ENCODE data around the gene EIF3L.

EIF3L gene

DNA sequence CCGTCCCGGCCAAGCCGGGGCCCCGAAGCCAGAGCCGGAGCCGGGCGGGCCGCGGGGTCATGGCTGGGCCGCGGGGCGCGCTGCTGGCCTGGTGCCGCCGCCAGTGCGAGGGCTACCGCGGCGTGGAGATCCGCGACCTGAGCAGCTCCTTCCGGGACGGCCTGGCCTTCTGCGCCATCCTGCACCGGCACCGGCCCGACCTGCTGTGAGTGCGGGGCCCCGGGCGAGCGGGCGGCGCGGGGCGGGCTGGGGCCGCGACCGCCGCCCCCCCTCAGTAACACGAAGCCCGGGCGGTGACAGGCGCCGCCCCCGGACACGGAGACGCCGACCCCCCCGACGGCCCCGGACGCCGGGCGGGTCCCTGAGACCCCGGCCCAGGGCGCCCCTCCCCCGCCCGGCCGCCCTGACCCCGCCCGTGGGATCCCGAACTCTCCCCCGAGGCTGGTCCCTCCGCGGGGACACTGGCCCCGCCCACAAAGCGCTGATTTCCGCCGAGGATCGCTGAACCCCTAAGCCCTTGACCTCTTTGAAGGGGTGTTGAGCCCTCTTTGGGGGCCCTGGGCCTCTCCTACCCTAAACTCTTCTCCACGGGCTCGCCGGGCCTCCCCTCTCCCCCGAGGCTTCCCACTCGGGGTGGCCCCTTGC lies 57.3 kb downstream of the EIF3L start:
- peak; percentile 66 for DNase-seq

DNA sequence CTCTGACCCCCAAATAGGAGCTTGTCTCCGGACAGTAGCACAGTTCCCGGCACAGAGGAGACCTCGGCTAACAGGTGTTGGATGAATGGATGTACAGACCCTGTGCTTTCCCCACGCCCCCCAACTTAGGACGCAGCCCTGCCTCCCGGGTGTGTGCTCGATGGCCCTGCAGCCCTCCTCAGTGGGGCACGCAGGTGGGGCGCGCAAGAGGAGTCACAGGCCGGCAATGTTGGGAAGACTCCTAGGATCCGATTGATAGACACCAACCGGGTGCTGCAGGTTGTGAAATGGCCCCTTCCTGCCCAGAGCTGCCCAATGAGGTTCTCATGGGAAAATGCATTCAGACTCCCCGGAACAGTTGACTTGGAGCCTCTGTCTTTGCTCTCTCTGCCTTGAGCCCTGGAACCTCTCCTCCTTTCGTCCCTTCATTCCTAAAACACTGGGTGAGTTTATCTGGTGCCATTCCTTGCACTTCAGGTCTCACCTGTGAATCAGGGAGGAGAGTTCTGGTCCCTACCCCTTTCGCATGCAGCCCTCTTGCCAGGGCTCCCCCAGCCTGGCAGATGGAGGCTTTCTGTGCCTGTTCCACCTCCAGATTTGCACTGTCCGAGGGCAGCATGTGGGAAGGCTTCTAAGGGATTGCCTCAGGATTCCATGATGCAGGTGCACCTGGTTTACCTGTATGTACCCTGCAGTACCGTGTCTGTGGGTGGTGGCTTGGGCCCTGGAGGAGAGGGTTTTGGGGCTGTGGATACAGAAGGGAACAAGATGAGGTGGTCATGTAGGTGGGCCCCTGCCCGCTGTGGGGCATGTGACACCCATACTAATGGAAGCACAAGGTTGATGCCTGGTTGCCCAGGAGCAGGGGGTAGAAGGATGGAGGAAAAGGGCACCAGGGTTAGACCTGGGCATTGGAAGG lies 58.1 kb downstream of the EIF3L start:
- DNase-seq, result no peak

DNA sequence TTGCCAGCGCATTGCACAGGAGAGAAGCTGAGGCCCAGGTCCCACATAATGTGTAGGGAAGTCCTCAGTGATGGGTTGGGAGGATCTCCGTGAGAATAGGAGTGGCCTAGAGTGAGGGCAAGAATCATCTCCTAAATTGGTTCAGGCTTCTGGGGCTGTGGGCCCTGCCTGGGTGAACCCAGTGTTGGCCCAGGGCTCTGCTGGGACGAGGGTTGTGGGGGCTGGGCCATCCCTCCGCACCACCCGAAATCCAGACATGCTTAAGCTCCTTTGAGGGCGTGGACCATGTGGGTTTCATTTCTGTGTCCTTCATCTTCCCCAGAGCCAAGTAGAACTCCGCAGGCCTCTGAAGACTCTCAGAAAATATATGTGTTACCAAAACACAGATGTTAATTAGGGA lies 60.5 kb downstream of the EIF3L start:
- DNase-seq, result no peak

DNA sequence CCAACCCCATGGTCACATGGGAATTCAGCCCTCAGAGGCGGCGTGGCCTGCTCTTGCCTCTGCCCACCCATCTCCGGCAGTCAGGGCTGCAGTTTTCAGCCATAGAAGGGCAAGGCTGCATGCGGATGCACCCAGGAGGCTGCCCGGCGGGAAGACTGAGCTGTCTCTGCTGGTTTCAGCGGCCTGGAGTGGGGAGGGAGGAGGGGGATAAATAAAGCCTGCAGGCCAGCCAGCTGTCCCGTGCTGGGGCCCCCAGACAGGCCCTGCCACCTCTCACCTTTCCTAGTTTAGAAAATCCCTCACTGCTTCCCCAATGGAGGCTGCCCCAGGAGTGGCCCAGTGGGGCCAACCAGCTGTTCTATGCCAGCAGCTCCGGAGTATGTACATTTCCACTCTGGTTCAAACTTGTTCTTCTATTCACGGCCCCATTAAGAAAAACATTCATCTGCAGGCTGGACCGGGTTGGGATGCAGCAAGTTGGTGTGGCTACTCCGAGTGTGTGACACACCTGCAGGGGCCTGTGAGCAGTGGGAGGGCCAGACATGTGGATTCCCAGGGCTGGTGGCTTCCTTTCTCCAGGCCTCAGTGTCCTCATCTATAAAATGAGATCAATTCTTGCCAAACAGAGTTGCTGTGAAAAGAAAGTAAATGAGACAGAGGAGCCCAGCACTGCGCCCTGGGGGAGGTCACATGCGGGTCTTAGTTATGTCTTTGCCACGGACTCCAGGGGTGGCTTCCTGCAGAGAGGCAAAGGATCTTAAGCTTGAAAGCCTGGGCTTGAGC lies 61.9 kb downstream of the EIF3L start:
- no peak for DNase-seq

DNA sequence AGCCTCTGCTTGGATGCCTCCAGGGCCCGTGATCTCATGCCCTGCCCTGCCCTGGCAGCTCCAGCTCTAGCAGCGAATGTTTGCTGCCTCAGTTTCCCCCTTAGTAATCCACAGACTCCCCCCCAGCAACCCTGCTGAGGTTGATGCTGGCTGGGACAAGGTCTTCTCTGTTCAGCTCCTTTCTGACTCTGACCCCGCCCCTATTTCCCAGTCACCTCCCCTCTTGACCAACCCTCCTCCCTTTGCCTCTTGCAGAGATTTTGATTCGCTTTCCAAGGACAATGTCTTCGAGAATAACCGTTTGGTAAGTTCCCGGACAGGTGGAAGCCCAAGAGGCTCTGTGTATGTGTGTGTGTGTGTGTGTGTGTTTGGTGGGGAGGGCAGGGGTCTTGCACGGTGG lies 62.5 kb downstream of the EIF3L start:
- no peak for DNase-seq

DNA sequence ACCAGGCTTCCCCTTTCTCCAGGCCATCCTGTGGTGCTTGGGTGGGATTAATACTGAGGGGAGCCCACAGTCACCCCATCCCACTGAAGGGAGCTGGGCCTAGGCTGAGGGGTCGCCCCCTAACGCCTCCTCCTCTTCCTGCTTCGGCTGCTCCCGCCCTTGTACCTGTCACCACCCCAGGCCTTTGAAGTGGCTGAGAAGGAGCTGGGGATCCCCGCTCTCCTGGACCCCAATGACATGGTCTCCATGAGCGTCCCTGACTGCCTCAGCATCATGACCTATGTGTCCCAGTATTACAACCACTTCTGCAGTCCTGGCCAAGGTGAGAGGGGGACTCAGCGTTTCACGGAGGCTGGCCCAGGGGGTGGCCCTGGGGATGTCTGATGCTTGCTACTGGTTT lies 63.0 kb downstream of the EIF3L start:
- no peak for DNase-seq

DNA sequence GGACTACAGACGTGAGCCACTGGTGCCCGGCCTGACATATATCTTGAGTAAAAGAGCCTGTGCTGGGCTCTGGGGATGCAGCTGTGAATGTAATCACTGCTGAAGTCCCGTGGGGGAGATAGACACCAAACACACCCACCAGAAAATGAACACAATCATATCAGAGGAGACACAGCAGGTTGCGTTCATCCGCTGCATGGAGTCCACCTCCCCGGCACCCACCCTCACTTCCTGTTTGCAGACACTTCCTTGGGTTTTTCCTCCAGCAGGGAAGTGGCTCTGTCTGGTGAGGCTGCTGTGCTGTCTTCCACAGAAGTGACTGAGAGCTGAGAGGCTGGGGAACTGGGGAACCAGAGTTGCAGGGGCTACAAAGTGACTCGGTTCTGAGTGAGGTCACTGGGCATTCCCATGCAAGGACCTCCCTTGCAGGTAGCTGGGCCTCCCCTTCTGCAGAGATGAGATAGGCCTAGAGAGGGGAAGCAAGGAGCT lies 64.1 kb downstream of the EIF3L start:
- DNase-seq, result no peak

DNA sequence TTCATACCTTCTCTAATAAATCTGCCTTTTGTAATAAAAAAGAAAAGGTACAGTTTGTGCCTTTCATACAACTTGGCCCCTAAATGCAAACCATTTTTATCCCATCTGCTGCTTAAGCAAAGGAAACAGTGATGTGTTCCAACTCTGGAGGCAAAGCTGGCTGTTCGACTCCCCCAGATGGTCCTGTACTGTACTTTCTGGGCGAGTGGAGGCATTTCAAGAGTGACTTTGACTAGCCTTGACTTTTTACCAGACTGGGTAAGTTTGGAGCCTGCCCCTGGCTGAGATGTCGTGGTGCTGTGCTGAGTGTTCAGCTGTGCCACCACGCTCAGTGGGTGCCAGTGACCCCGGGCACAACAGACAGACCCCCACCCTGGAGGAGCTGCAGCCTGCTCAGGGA lies 67.1 kb downstream of the EIF3L start:
- no peak for DNase-seq

DNA sequence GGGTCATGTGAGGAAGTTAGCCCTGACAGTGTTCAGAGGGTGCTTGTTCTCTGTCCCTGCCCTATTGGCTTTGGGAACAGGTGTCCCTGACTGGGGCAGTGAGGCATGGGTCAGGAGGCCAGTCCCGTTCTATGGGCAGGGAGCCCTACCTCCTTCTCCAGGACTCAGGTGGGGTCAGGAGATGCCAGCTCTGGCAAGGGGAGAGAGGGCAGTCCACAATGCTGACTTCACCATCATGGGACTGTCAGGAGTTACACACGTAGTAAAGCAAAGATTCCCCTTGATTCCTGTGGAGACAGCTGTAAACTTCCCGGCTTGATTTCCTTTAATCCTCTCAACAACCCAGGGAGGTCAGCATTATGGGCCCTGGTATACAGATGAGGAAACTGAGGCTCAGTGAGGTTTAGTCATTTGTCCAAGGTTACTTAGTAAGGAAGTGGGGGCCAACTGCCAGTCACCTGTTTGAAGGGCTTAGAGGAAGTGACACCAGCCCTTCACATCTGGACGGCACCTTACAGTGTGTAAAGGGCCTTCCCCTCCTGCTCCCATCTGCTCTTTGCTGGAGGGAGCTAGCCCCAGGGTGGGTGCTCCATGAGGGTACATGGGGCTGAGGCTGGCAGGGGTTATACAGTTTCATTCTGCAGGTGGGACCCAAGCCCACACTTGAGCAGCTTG lies 68.8 kb downstream of the EIF3L start:
- DNase-seq, result no peak

DNA sequence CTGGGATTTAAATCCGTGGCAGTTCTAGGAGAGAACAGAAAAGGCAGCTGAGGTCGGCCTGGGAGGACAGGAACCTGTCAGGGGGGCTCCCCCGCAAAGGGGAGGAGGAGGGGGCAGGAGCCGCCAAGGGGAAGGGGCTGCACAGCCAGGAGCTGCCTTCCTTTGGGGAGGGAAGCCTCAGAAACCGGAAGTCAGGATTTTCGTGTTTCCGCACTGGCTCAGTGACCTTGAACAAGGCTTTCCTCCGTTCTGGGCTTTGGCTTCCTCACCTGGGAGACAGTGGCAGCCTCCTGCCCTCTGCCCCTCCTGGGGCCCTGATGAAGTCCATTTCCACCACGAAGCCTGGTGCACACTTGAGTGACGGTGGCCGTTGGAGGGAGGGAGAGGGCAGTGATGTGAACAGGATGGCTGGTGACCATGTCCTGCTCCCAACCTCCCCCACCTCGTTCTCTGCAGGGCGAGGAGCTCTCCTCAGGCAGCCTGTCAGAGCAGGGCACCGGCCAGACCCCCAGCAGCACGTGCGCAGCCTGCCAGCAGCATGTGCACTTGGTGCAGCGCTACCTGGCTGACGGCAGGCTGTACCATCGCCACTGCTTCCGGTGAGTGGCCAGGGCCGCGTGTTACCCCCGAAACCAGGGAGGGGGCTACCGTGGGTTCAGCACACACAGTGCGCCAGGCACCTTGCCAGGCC lies 69.5 kb downstream of the EIF3L start:
- no peak for DNase-seq

DNA sequence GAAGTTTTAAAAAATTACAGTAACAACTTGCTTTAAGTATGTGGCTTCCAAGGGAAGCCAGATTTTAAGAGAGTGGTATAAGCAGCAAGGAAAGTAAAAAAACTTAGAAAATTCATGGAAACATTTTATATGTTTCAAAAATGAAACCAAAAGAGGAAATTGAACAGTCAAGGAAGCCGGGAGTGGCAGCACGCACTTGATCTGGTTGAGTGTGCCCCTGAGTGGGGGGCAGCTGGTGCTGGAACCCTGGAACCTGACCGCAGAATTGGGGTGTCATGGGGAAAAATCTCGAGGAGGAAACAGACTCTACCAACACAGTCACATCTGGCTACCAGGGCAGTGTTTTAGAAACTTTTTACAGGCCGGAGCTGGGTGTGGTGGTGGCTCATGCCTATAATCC lies 70.9 kb downstream of the EIF3L start:
- no peak for DNase-seq

DNA sequence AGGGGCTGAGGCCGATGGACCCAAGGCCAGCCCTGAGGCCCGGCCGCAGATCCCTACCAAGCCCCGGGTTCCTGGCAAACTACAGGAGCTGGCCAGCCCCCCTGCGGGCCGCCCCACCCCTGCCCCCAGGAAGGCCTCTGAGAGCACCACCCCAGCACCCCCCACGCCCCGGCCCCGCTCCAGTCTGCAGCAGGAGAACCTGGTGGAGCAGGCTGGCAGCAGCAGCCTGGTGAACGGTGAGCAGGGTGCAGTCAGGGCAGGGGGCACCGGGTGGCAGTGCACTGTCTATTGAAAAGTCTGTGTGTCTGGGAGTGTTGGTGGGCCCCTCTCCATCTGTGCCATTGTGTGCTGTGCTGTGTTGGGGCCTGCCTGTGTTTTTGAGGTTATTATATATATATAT lies 73.0 kb downstream of the EIF3L start:
- no peak for DNase-seq

DNA sequence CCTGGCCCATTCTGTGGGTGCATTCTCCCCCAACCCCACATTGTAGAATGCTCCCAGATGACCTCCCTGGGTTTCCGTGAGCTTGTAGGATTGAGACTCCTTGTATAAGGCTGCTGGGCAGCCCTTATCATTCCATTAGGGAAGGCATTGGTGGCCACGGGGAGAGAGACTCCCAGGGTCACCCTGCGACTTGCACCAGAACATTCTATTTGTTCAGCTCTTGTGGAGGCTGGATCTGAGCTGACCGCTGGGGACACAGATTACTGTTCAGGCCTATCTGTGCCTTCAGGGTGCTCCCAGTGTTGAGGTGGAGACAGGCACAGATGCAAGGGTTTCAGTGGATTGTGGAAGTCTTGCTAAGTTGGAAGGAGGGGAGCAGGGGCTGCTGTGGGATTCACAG lies 74.7 kb downstream of the EIF3L start:
- no peak for DNase-seq

DNA sequence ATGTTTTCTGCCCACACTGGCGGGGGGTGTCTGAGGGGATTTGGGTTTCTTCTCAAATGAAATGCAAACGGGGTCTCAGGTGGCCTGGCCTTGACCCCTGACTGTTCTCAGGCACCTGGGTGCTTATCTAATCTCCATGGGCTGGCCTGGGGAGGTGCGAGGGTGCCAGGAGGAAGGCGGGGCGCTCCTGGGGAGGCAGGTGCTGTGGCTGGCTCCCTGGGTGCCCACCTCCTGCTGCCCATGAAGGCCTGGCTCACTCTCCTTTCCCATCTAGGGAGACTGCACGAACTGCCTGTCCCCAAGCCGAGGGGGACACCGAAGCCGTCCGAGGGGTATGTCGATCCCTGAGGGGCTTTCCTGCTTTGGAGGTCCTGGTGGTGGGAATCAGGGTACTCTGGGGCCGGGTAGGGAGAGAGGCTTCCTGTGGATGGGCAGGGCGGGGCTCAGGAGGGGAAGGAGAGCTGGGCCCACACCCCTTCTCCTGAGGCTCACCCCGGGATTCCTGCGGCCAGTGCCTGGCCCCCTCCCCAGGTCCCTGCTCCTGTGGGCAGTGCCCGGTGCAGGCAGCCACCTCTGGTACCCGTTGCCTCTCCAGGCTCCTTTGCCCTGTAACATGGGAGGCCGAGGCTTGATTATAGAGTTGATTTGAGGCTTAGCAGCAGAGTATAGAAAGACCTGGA lies 75.3 kb downstream of the EIF3L start:
- no peak for DNase-seq

DNA sequence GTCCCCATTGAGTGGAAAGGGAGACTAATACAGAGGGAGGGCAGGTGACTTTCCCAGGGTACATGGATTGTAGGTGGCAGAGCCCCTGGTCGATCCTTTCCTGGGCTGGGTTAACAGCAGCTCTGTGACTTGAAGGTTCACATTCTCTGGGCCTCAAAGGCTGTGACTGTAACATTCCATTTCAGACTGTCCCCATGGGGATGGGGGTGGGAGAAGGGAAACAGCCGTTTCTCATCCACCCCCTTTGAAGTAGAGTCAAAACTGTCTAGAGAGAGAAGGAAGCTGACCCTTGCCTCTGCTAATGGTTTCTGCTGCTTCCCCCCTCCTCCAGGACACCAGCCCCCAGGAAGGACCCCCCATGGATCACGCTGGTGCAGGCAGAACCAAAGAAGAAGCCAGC lies 76.1 kb downstream of the EIF3L start:
- DNase-seq, result no peak

DNA sequence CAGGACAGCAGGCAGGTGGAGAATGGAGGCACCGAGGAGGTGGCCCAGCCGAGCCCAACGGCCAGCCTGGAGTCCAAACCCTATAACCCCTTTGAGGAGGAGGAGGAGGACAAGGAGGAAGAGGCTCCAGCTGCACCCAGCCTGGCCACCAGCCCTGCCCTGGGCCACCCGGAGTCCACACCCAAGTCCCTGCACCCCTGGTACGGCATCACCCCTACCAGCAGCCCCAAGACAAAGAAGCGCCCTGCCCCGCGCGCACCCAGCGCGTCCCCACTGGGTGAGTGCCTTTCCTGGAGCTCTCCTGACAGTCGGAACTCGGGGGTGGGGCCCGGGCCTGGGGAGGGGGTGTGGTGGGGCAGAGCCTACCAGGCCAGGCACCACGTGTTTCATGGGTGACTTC lies 76.5 kb downstream of the EIF3L start:
- no peak for DNase-seq

DNA sequence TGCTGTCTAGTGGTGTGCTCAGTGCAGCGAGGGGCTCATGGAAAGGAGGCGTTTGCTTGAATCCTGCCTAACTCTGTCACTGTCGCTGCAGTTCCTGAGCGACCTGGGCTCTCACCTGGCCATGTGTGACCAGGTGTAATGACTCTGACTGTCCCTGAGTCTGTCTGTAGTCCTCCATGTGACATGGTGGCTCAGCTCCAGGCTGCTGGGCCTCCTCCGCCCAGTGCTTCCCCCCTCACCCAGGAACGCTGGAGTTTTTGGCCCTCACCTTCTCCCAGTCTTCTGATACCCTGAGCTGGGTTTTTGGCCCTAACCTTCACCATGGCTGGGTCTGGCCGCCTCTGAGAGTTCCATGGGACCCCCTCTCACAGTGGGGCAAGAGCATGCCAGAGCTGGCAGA lies 77.1 kb downstream of the EIF3L start:
- no peak for DNase-seq

DNA sequence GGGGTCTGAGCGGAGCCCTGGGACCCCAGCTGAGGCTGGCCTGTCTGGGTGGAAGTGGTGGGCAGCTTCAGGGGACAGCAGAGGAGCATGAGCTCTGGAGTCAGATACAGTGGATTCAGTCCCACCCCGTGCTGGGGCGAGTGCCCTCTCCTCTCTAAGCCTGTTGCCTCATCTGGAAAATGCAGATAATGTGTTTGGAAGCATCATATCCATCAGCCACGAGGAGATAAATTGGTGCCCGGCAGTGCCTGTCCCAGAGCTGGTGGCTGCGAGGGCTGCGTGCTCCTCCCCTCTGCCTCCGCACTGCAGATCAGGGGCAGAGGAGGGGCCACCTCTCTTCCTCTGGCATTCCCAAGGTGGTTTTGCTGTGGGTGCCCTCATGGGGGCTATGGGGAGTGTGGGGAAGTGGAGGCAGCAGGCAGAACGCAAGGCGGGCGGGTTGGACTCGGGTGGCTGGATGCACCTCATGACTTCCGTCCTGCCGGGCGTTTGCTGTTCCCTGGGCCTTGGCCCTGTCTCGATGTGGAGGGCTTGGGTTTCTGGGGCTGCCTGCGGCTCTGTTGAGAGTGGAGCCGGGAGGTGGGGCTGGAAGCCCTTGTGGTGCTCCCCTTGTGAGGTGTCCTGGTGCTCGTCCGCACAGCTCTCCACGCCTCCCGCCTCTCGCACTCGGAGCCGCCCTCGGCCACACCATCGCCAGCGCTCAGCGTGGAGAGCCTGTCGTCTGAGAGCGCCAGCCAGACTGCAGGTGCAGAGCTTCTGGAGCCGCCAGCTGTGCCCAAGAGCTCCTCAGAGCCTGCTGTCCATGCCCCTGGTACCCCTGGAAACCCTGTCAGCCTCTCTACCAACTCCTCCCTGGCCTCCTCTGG lies 77.8 kb downstream of the EIF3L start:
- DNase-seq, result no peak

DNA sequence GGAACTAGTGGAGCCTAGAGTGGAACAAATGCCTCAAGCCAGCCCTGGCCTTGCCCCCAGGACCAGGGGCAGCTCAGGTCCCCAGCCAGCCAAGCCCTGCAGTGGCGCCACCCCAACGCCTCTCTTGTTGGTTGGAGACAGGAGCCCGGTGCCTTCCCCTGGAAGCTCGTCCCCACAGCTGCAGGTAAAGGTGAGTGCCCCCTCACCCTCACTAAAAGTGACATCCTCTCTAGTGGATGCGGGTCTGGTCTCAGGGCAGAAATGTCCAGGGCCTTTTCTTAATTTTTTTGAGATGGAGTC lies 78.4 kb downstream of the EIF3L start:
- DNase-seq, result no peak

DNA sequence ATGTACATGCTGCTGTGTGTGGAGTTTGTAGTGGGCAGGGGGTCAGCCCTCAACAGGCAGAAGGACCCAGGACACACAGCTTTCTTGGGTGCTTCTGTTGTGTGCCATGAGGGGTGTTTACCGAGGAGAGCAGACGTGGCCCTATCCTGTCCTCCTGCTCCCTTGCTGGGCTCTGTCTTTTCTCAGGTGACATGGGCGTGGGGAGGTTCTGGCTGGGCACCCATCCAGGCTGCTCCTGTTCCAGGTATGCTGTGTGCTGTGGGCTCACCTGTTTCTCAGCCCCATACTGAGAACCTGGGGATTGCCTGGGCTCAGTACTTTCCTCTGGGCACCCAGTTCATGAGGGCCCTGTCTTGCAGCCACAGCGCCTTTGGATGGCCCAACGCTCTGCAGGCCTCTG lies 80.2 kb downstream of the EIF3L start:
- DNase-seq, result no peak
